GM19043 (cell line): ENCODE results near the gene MSANTD3.

Experiments used
- ATAC-seq: cut with Tn5 transposase; IDR thresholded peaks from one replicate; pipeline ENCODE4 v1.9.1; 2021; ENCODE audit warnings: low read depth; ENCODE audit not compliant: unreplicated experiment

MSANTD3 gene

GRCh38 chr9:100499866-100500265, 72.9 kb downstream of the MSANTD3 start:
- no peak for ATAC-seq
